WTC11 (cell line): ENCODE data around the gene EN2. TPM values are rescaled to one million over a fixed set of nuclear protein-coding genes. Genes with fewer than 3 reads are reported as not detected.

ENCODE experiments used
- ATAC-seq: fragments of 200-7000 bp; cut with Tn5 transposase; 2 replicates; pipeline ENCODE4 v1.10.0; 2021; ENCODE audit warnings: mild to moderate bottlenecking, moderate library complexity
- CTCF ChIA-PET: fragments of 300-600 bp; sonication (Branson Sonifier 250); formaldehyde crosslinking; loops from one replicate; lab custom pipeline; 2021; ENCODE audit warnings: antibody characterized with exemption; lab: Charles Lee
- POLR2A ChIA-PET: fragments of 350-600 bp; sonication (Branson Sonifier 250); formaldehyde crosslinking; loops from one replicate; lab custom pipeline; 2021; ENCODE audit warnings: antibody characterized with exemption; lab: Charles Lee
- DNase-seq: peaks from one replicate; pipeline ENCODE4 v3.0.0; 2021; ENCODE audit warnings: low spot score
- H3K27ac Mint-ChIP-seq: 2 replicates; pipeline ENCODE4 v1.8.0; 2021; ENCODE audit warnings: mixed read lengths
- H3K27me3 Mint-ChIP-seq: 2 replicates; pipeline ENCODE4 v1.8.0; 2021; ENCODE audit warnings: low read depth, mild to moderate bottlenecking, moderate library complexity, mixed read lengths
- H3K36me3 Mint-ChIP-seq: 2 replicates; pipeline ENCODE4 v1.8.0; 2021; ENCODE audit warnings: mixed read lengths
- H3K4me1 Mint-ChIP-seq: 2 replicates; pipeline ENCODE4 v1.8.0; 2022; ENCODE audit warnings: mixed read lengths
- H3K4me3 Mint-ChIP-seq: 2 replicates; pipeline ENCODE4 v1.8.0; 2021; ENCODE audit warnings: mild to moderate bottlenecking, moderate library complexity, mixed read lengths
- H3K9me3 Mint-ChIP-seq: 2 replicates; pipeline ENCODE4 v1.8.0; 2021; ENCODE audit warnings: mixed read lengths
- E2F1 ChIP-seq: sonication (generic); formaldehyde crosslinking; IDR thresholded peaks from 2 replicates; pipeline ENCODE4 v1.8.0; 2022; ENCODE audit warnings: mild to moderate bottlenecking, missing genetic modification reagents
- E2F4 ChIP-seq: sonication (generic); formaldehyde crosslinking; IDR thresholded peaks from 2 replicates; pipeline ENCODE4 v1.8.1; 2022; ENCODE audit warnings: low read depth, mild to moderate bottlenecking, moderate library complexity, missing genetic modification reagents, borderline replicate concordance
- ESRRA ChIP-seq: sonication (generic); formaldehyde crosslinking; IDR thresholded peaks from 2 replicates; pipeline ENCODE4 v1.8.1; 2022; ENCODE audit warnings: mild to moderate bottlenecking, missing genetic modification reagents, borderline replicate concordance
- FOXK1 ChIP-seq: sonication (generic); formaldehyde crosslinking; IDR thresholded peaks from 2 replicates; pipeline ENCODE4 v1.8.0; 2022; ENCODE audit warnings: mild to moderate bottlenecking, moderate library complexity, missing genetic modification reagents
- FOXP1 ChIP-seq: sonication (generic); formaldehyde crosslinking; IDR thresholded peaks from 2 replicates; pipeline ENCODE4 v1.8.0; 2022; ENCODE audit warnings: missing genetic modification reagents, mild to moderate bottlenecking, moderate library complexity, borderline replicate concordance
- GRHL2 ChIP-seq: fragments of 250-450 bp; sonication (Bioruptor Pico); IDR thresholded peaks from 2 replicates; pipeline ENCODE4 v1.8.0; 2022; ENCODE audit warnings: mild to moderate bottlenecking, moderate library complexity; ENCODE audit not compliant: insufficient replicate concordance, severe bottlenecking
- JUN ChIP-seq: sonication (generic); formaldehyde crosslinking; IDR thresholded peaks from 2 replicates; pipeline ENCODE4 v1.8.0; 2023; ENCODE audit warnings: mild to moderate bottlenecking, missing genetic modification reagents
- KAT7 ChIP-seq: sonication (generic); formaldehyde crosslinking; IDR thresholded peaks from 2 replicates; pipeline ENCODE4 v1.8.1; 2023; ENCODE audit warnings: missing genetic modification reagents, mild to moderate bottlenecking, borderline replicate concordance
- MAX ChIP-seq: sonication (generic); formaldehyde crosslinking; IDR thresholded peaks from 2 replicates; pipeline ENCODE4 v1.8.0; 2022; ENCODE audit warnings: mild to moderate bottlenecking, missing genetic modification reagents
- MYBL2 ChIP-seq: sonication (generic); formaldehyde crosslinking; IDR thresholded peaks from 2 replicates; pipeline ENCODE4 v1.8.1; 2023; ENCODE audit warnings: mild to moderate bottlenecking, moderate library complexity, missing genetic modification reagents
- NFATC4 ChIP-seq: fragments of 250-450 bp; sonication (Bioruptor Pico); IDR thresholded peaks from 2 replicates; pipeline ENCODE4 v1.9.0; 2021; ENCODE audit warnings: mild to moderate bottlenecking
- NFE2L1 ChIP-seq: sonication (generic); formaldehyde crosslinking; IDR thresholded peaks from 2 replicates; pipeline ENCODE4 v1.8.1; 2023; ENCODE audit warnings: missing genetic modification reagents
- NFYB ChIP-seq: sonication (generic); formaldehyde crosslinking; conservative IDR thresholded peaks from 2 replicates; pipeline ENCODE4 v1.8.0; 2022; ENCODE audit warnings: low read depth, missing genetic modification reagents
- NR1H2 ChIP-seq: sonication (generic); formaldehyde crosslinking; IDR thresholded peaks from 2 replicates; pipeline ENCODE4 v1.9.0; 2021; ENCODE audit warnings: mild to moderate bottlenecking, moderate library complexity, missing genetic modification reagents
- NR2C2 ChIP-seq: sonication (generic); formaldehyde crosslinking; IDR thresholded peaks from 2 replicates; pipeline ENCODE4 v1.8.0; 2022; ENCODE audit warnings: mild to moderate bottlenecking, missing genetic modification reagents
- NR3C1 ChIP-seq: sonication (generic); formaldehyde crosslinking; conservative IDR thresholded peaks from 2 replicates; pipeline ENCODE4 v1.8.1; 2023; ENCODE audit warnings: low read depth, mild to moderate bottlenecking, missing genetic modification reagents
- OVOL2 ChIP-seq: fragments of 250-450 bp; sonication (Bioruptor Pico); IDR thresholded peaks from 2 replicates; pipeline ENCODE4 v1.9.0; 2021; ENCODE audit warnings: mild to moderate bottlenecking, borderline replicate concordance
- RORB ChIP-seq: fragments of 250-450 bp; sonication (Bioruptor Pico); IDR thresholded peaks from 2 replicates; pipeline ENCODE4 v1.9.0; 2021; ENCODE audit warnings: mild to moderate bottlenecking
- SMAD4 ChIP-seq: sonication (generic); formaldehyde crosslinking; IDR thresholded peaks from 2 replicates; pipeline ENCODE4 v1.8.0; 2022; ENCODE audit warnings: mild to moderate bottlenecking, missing genetic modification reagents
- TCF7 ChIP-seq: sonication (generic); formaldehyde crosslinking; IDR thresholded peaks from 2 replicates; pipeline ENCODE4 v1.8.0; 2022; ENCODE audit warnings: mild to moderate bottlenecking, low read depth, missing genetic modification reagents, moderate library complexity
- TEAD4 ChIP-seq: sonication (generic); formaldehyde crosslinking; IDR thresholded peaks from 2 replicates; pipeline ENCODE4 v1.8.0; 2022; ENCODE audit warnings: mild to moderate bottlenecking, missing genetic modification reagents
- ZNF121 ChIP-seq: sonication (generic); formaldehyde crosslinking; IDR thresholded peaks from 2 replicates; pipeline ENCODE4 v1.8.0; 2023; ENCODE audit warnings: missing genetic modification reagents
- ZNF263 ChIP-seq: sonication (generic); formaldehyde crosslinking; IDR thresholded peaks from 2 replicates; pipeline ENCODE4 v1.8.1; 2022; ENCODE audit warnings: low read depth, mild to moderate bottlenecking, moderate library complexity, missing genetic modification reagents
- ZNF425 ChIP-seq: fragments of 250-450 bp; sonication (Bioruptor Pico); conservative IDR thresholded peaks from 2 replicates; pipeline ENCODE4 v1.9.0; 2021; ENCODE audit warnings: mild to moderate bottlenecking
- total RNA-seq: library from RNA; stranded (reverse); gene quantifications from 3 replicates; pipeline ENCODE4 v1.2.3, GENCODE V29; 2021
- TF ChIP-seq, protein P1 (sequence below): fragments of 250-450 bp; sonication (Bioruptor Pico); IDR thresholded peaks from 2 replicates; pipeline ENCODE4 v1.8.0; 2021; ENCODE audit warnings: mild to moderate bottlenecking
- TF ChIP-seq, protein P2 (sequence below): fragments of 250-450 bp; sonication (Bioruptor Pico); IDR thresholded peaks from 2 replicates; pipeline ENCODE4 v1.9.0; 2021; ENCODE audit warnings: mild to moderate bottlenecking

EN2 gene
- total RNA-seq, 1 experiment from 2014 or later, result not detected

DNA sequence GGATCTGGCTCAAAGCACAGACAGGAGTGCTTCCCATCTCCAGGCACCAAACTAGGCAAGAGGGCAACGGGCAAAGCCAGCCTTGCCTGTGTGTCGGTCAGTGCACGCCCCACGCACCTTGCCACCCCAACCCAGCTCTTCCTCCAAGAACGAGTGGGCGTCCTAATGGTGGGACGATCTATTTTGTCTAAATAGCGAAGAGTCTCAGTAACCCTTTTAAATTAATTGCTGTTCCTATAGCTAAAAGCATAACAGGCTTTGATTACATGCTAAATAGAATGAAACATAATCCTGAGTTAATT is 12.2 kb downstream of the EN2 start (continued):
- TF ChIP-seq JUN (CRISPR knock-in tag) (no peak), E2F4 (no peak), E2F1 (CRISPR knock-in tag) (no peak), FOXK1 (CRISPR knock-in tag) (no peak), NFE2L1 (CRISPR knock-in tag) (no peak)

DNA sequence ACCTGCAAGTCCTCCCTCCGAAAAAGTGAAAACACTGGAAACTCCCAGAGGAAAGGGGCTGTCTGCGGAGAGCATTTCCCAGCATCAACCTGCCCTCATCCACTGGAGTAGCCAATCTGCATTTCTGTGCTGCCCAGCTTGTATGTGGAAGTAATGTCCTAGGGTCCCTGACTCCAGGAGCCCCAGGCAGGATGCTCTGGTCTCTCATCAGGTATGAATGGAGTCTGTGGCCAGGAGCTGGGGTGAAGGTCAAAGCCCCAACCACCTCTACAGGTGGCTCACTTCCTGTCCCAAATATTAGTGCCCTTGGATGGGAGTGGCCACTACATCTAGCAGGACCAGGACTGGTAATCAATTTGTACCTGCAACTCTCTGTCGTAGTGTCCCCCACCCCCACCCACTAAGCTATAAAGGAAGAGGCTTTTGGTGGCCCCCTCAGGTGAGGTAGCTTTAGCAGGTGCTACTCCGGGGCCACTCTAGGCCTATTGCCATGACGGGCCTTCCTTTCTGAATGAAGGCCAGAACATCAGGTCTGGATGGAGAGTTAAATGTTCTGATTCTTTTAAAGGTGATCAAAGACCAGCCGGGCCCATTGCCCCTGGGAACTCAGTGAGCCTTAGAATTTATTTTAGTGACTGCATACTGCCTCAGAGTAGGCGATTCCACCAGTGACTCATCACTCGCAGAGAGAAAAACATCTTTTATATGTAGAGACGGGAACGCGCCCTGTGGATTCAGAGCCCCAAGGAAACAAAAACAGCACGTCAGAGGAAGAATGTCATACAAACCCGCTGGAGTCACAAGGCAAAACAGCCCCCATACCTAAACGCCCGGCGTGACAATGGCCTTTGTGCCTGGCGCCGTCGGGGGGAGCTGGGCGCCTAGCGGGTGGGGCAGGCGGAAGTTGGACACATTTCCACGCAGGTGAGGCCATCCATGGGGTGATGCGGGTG is 13.0 kb downstream of the EN2 start:
- no peaks in the 10 kb centered on the region for H3K9me3 Mint-ChIP-seq
- CTCF ChIA-PET, result interaction anchor here (0.6 to 1.4 kb wide), 5 partner anchors 21 to 126 kb away, joined by 3 to 6 read pairs (median 3); no protein-coding TSS in a partner anchor
- no peak overlapping the region for H3K27ac Mint-ChIP-seq
- TF ChIP-seq JUN (CRISPR knock-in tag) (no peak), TCF7 (no peak), NR1H2 (CRISPR knock-in tag) (no peak), TEAD4 (CRISPR knock-in tag) (no peak), MYBL2 (CRISPR knock-in tag) (no peak), RORB (no peak), KAT7 (no peak), MAX (CRISPR knock-in tag) (no peak), FOXP1 (CRISPR knock-in tag) (no peak)
- TF ChIP-seq, protein P1, sequence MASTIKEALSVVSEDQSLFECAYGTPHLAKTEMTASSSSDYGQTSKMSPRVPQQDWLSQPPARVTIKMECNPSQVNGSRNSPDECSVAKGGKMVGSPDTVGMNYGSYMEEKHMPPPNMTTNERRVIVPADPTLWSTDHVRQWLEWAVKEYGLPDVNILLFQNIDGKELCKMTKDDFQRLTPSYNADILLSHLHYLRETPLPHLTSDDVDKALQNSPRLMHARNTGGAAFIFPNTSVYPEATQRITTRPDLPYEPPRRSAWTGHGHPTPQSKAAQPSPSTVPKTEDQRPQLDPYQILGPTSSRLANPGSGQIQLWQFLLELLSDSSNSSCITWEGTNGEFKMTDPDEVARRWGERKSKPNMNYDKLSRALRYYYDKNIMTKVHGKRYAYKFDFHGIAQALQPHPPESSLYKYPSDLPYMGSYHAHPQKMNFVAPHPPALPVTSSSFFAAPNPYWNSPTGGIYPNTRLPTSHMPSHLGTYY (CRISPR knock-in tag), result no peak
- ATAC-seq (no peak), DNase-seq (no peak)
- H3K4me1 Mint-ChIP-seq, result peaks cover 38% of the 10 kb centered on the region
- peaks cover 100% of the 10 kb centered on the region for H3K27me3 Mint-ChIP-seq
- POLR2A ChIA-PET, result interaction anchor here (0.6 kb wide), 1 partner anchor 339 kb away, joined by 3 read pairs; no protein-coding TSS in a partner anchor
- no peaks in the 10 kb centered on the region for H3K36me3 Mint-ChIP-seq
- no peak overlapping the region for H3K4me3 Mint-ChIP-seq

DNA sequence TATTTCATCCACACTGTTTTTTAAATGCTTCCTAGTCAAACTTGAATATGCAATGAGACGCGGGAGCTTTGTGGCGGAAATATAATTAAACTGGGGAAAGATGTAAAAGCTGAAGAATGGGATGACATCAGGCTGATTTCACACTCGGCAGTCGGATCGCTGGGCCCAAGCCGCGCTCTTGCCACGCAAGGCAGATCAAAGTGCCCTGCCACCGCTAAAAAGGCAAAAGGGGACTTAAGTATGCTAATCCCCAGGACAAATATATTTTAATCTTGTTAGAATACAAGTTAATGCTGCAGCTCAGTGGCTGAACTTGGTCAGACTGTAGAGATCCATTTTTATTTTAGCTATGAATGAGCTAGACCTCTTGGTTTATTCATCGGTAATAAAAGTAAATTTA is 13.8 kb downstream of the EN2 start:
- H3K36me3 Mint-ChIP-seq, result no peaks in the 10 kb centered on the region
- H3K27ac Mint-ChIP-seq, result no peak overlapping the region
- ATAC-seq, result no peak
- TF ChIP-seq NFYB (no peak), ZNF425 (CRISPR knock-in tag) (no peak), NFATC4 (no peak), SMAD4 (no peak), NR2C2 (CRISPR knock-in tag) (no peak), ZNF263 (CRISPR knock-in tag) (no peak), ZNF121 (CRISPR knock-in tag) (no peak), OVOL2 (no peak), GRHL2 (CRISPR knock-in tag) (no peak), ESRRA (CRISPR knock-in tag) (no peak), NR3C1 (CRISPR knock-in tag) (no peak), RORB (no peak)
- TF ChIP-seq, protein P2, sequence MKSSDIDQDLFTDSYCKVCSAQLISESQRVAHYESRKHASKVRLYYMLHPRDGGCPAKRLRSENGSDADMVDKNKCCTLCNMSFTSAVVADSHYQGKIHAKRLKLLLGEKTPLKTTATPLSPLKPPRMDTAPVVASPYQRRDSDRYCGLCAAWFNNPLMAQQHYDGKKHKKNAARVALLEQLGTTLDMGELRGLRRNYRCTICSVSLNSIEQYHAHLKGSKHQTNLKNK (CRISPR knock-in tag), result no peak
- TF ChIP-seq, all 79 proteins: peak for 0
- ChIA-PET CTCF (interaction anchor here (0.8 to 1.4 kb wide), 3 partner anchors 22 to 61 kb away, joined by 3 to 6 read pairs (median 3); no protein-coding TSS in a partner anchor), POLR2A (no interaction called here)
- Mint-ChIP-seq H3K9me3 (no peaks in the 10 kb centered on the region), H3K27me3 (peaks cover 100% of the 10 kb centered on the region), H3K4me3 (no peak overlapping the region), H3K4me1 (peaks cover 37% of the 10 kb centered on the region)
- DNase-seq, result no peak
